Smooth muscle cell (in vitro differentiated cells): ENCODE data around the gene BMF. TPM values are rescaled to one million over a fixed set of nuclear protein-coding genes. Genes with fewer than 3 reads are reported as not detected.

Experiments used
- DNase-seq: peaks from one replicate; lab custom pipeline; 2025; ENCODE audit not compliant: unreplicated experiment; lab: John Stamatoyannopoulos, UW
- H2AFZ ChIP-seq: fragments of 200-600 bp; sonication (generic); 2 replicates; pipeline ENCODE4 v1.6.0; 2016; ENCODE audit warnings: antibody characterized with exemption, low read depth, mild to moderate bottlenecking
- H3F3A ChIP-seq: fragments of 200-600 bp; sonication (generic); 2 replicates; pipeline ENCODE4 v1.6.0; 2017; ENCODE audit warnings: antibody characterized with exemption, low read depth
- H3K27ac ChIP-seq: fragments of 200-600 bp; sonication (generic); 2 replicates; pipeline ENCODE4 v1.5.1; 2016; ENCODE audit warnings: low read depth, mild to moderate bottlenecking
- H3K27me3 ChIP-seq: fragments of 200-600 bp; sonication (generic); 2 replicates; pipeline ENCODE4 v1.6.1; 2016; ENCODE audit warnings: low read depth, mild to moderate bottlenecking
- H3K36me3 ChIP-seq: fragments of 200-600 bp; sonication (generic); 2 replicates; pipeline ENCODE4 v1.5.1; 2016; ENCODE audit warnings: low read depth
- H3K4me1 ChIP-seq: fragments of 200-600 bp; sonication (generic); 2 replicates; pipeline ENCODE4 v1.5.1; 2016; ENCODE audit warnings: low read depth
- H3K4me2 ChIP-seq: fragments of 200-600 bp; sonication (generic); 2 replicates; pipeline ENCODE4 v1.6.0; 2016; ENCODE audit warnings: mild to moderate bottlenecking
- H3K4me3 ChIP-seq: fragments of 200-600 bp; sonication (generic); 2 replicates; pipeline ENCODE4 v1.5.1; 2016; ENCODE audit warnings: mild to moderate bottlenecking
- H3K79me2 ChIP-seq: fragments of 200-600 bp; sonication (generic); 2 replicates; pipeline ENCODE4 v1.6.0; 2016; ENCODE audit warnings: low read depth, mild to moderate bottlenecking
- H3K9ac ChIP-seq: fragments of 200-600 bp; sonication (generic); 2 replicates; pipeline ENCODE4 v1.6.0; 2016; ENCODE audit warnings: low read depth
- H3K9me3 ChIP-seq: fragments of 200-600 bp; sonication (generic); replicated peaks from 2 replicates; pipeline ENCODE4 v1.5.1; 2016; ENCODE audit warnings: low read depth
- H4K20me1 ChIP-seq: fragments of 200-600 bp; sonication (generic); 2 replicates; pipeline ENCODE4 v1.6.0; 2016; ENCODE audit warnings: low read depth
- CTCF ChIP-seq: fragments of 200-600 bp; sonication (generic); IDR thresholded peaks from 2 replicates; pipeline ENCODE4 v1.5.1; 2017; ENCODE audit warnings: borderline replicate concordance, mild to moderate bottlenecking, antibody characterized with exemption; ENCODE audit not compliant: insufficient read depth, poor library complexity, severe bottlenecking
- WGBS: methylation state at CpG from one replicate; pipeline ENCODE4 v1.1.7; 2016; ENCODE audit warnings: low lambda C conversion rate; 5-methylcytosine and 5-hydroxymethylcytosine counted together
- polyA plus RNA-seq: library from polyadenylated mRNA; unstranded; fragments of >200 nt; fragmentation: Nextera tagmentation; extraction: Ambion mirVana; gene quantifications from 2 replicates; pipeline ENCODE4 v1.2.1, GENCODE V29; 2016
- total RNA-seq: library from RNA; depleted of rRNA; stranded (reverse); fragments of >200 nt; gene quantifications from 2 replicates; pipeline ENCODE4 v1.2.3, GENCODE V29; 2014

The BMF gene
- total and polyA plus RNA-seq, 2 experiments from 2014 or later = 3.6 to 9.1 TPM

- peak overlapping the region; percentile 57 for H3K4me2 ChIP-seq
- H3K27ac ChIP-seq = peak overlapping the region; percentile 82
- WGBS = 87% methylated on average over 14 of the region's 14 CpGs
- peaks cover 35% of the 10 kb centered on the region for H3F3A ChIP-seq
- no peak overlapping the region for H3K4me3 ChIP-seq
- no peak overlapping the region for H3K9ac ChIP-seq
- peaks cover 5% of the 10 kb centered on the region for H3K79me2 ChIP-seq
- H2AFZ ChIP-seq = no peak overlapping the region
- no peaks in the 10 kb centered on the region for H4K20me1 ChIP-seq
- H3K9me3 ChIP-seq = no peaks in the 10 kb centered on the region
- no peaks in the 10 kb centered on the region for H3K36me3 ChIP-seq
- H3K27me3 ChIP-seq = no peaks in the 10 kb centered on the region
- H3K4me1 ChIP-seq = peaks cover 69% of the 10 kb centered on the region
- no peak for TF ChIP-seq CTCF
- no peak for DNase-seq
Observed at GRCh38 chr15:40090774-40091455, 17.8 kb downstream of the BMF start.

- Histone ChIP-seq H3K79me2 (no peaks in the 10 kb centered on the region), H3K4me3 (no peak overlapping the region), H4K20me1 (no peaks in the 10 kb centered on the region), H3K27ac (peak overlapping the region; percentile 69), H3K9ac (no peak overlapping the region), H3K9me3 (no peaks in the 10 kb centered on the region), H3K4me2 (peak overlapping the region; percentile 60), H3K27me3 (no peaks in the 10 kb centered on the region), H3K4me1 (peaks cover 80% of the 10 kb centered on the region), H2AFZ (no peak overlapping the region), H3K36me3 (no peaks in the 10 kb centered on the region), H3F3A (peaks cover 34% of the 10 kb centered on the region)
- 25% methylated on average over 7 of the region's 7 CpGs for WGBS
- no peak for DNase-seq
- no peak for TF ChIP-seq CTCF
Observed at GRCh38 chr15:40088929-40089755, 19.5 kb downstream of the BMF start.

- no peaks in the 10 kb centered on the region for H3K9me3 ChIP-seq
- H3K4me1 ChIP-seq = peaks cover 83% of the 10 kb centered on the region
- no peaks in the 10 kb centered on the region for H3K79me2 ChIP-seq
- no peaks in the 10 kb centered on the region for H4K20me1 ChIP-seq
- no peak overlapping the region for H2AFZ ChIP-seq
- WGBS = 57% methylated on average over 9 of the region's 9 CpGs
- no peak for TF ChIP-seq CTCF
- H3K36me3 ChIP-seq = no peaks in the 10 kb centered on the region
- H3K27me3 ChIP-seq = no peaks in the 10 kb centered on the region
- H3K9ac ChIP-seq = no peak overlapping the region
- H3K4me3 ChIP-seq = no peak overlapping the region
- peaks cover 37% of the 10 kb centered on the region for H3F3A ChIP-seq
- DNase-seq = no peak
- peak overlapping the region; percentile 60 for H3K4me2 ChIP-seq
- peak overlapping the region; percentile 69 for H3K27ac ChIP-seq
Observed at GRCh38 chr15:40087991-40088928, 20.4 kb downstream of the BMF start.
